H1 (cell line): ENCODE measurements around the gene LFNG. TPM values are rescaled to one million over a fixed set of nuclear protein-coding genes. Genes with fewer than 3 reads are reported as not detected.

Experiments
- CTCF ChIA-PET: fragments of 300-600 bp; sonication (Branson Sonifier 250); formaldehyde crosslinking; loops from one replicate; lab custom pipeline; 2021; ENCODE audit not compliant: partially characterized antibody; lab: Charles Lee
- POLR2A ChIA-PET: fragments of 300-600 bp; sonication (Branson Sonifier 250); formaldehyde crosslinking; loops from one replicate; lab custom pipeline; 2021; ENCODE audit warnings: inconsistent platforms; ENCODE audit not compliant: partially characterized antibody; lab: Charles Lee
- DNase-seq, 2 experiments: peaks; one replicate each; pipeline versions ENCODE4 v3.0.0 to v3.0.0-alpha.2; 2010 to 2022; ENCODE audit warnings: low spot score in 2 of 2, low read depth in 1 of 2, mixed read lengths in 1 of 2
- FAIRE-seq: peaks from 2 replicates; lab custom pipeline; 2011; peaks lifted over from hg19 to GRCh38; lab: Jason Lieb, UNC
- H2AFZ ChIP-seq: 2 replicates; pipeline ENCODE4 v1.8.1; 2012; ENCODE audit warnings: low read length, inconsistent platforms
- H2AK5ac ChIP-seq: 2 replicates; pipeline ENCODE4 v1.6.1; 2013; ENCODE audit warnings: low read depth, low read length
- H2BK120ac ChIP-seq: replicated peaks from 2 replicates; pipeline ENCODE3; 2013; ENCODE audit warnings: low read depth, low read length, inconsistent platforms
- H2BK12ac ChIP-seq: 2 replicates; pipeline ENCODE4 v1.6.1; 2013; ENCODE audit warnings: low read depth, low read length
- H2BK15ac ChIP-seq: 2 replicates; pipeline ENCODE4 v1.6.1; 2013; ENCODE audit warnings: low read length
- H2BK20ac ChIP-seq: 2 replicates; pipeline ENCODE4 v1.6.1; 2013; ENCODE audit warnings: low read length
- H2BK5ac ChIP-seq: 2 replicates; pipeline ENCODE4 v1.6.1; 2013; ENCODE audit warnings: low read depth, low read length
- H3K14ac ChIP-seq: 2 replicates; pipeline ENCODE4 v1.6.1; 2013; ENCODE audit warnings: inconsistent platforms; ENCODE audit not compliant: insufficient read length
- H3K18ac ChIP-seq: 2 replicates; pipeline ENCODE4 v1.6.1; 2013; ENCODE audit warnings: low read length; ENCODE audit errors: extremely low read depth
- H3K23ac ChIP-seq: 2 replicates; pipeline ENCODE4 v1.6.1; 2013; ENCODE audit warnings: inconsistent platforms; ENCODE audit not compliant: insufficient read length
- H3K23me2 ChIP-seq: 2 replicates; pipeline ENCODE4 v1.6.1; 2013; ENCODE audit warnings: low read depth, low read length
- H3K27ac ChIP-seq: 2 replicates; pipeline ENCODE4 v1.6.1; 2011; ENCODE audit warnings: low read depth, low read length, inconsistent platforms
- H3K27me3 ChIP-seq, 4 experiments: replicated peaks in 1 of 4; 1 replicate in 1 of 4; 2 replicates in 3 of 4; pipeline versions ENCODE4 v1.6.1 to v1.8.1; 2011 to 2013; ENCODE audit warnings: low read length in 3 of 4, mild to moderate bottlenecking in 3 of 4, inconsistent platforms in 2 of 4, mixed read lengths in 2 of 4, moderate library complexity in 1 of 4; ENCODE audit not compliant: control insufficient read depth in 3 of 4, insufficient read depth in 3 of 4; ENCODE audit errors: extremely low read depth in 1 of 4
- H3K36me3 ChIP-seq, 4 experiments: 2 replicates each; pipeline versions ENCODE4 v1.6.1 to v1.8.1; 2011 to 2013; ENCODE audit warnings: mild to moderate bottlenecking in 4 of 4, low read length in 3 of 4, moderate library complexity in 2 of 4, control low read depth in 1 of 4, inconsistent platforms in 1 of 4; ENCODE audit not compliant: insufficient read depth in 4 of 4, control insufficient read depth in 2 of 4
- H3K4ac ChIP-seq: replicated peaks from 2 replicates; pipeline ENCODE3; 2013; ENCODE audit warnings: low read length, low read depth, mixed read lengths, inconsistent platforms; ENCODE audit not compliant: insufficient read length
- H3K4me1 ChIP-seq, 4 experiments: replicated peaks in 1 of 4; 1 replicate in 1 of 4; 2 replicates in 3 of 4; pipeline versions ENCODE4 v1.6.1 to v1.8.1; 2011 to 2013; ENCODE audit warnings: low read length in 3 of 4, inconsistent platforms in 2 of 4, mixed read lengths in 1 of 4; ENCODE audit not compliant: insufficient read depth in 4 of 4, control insufficient read depth in 3 of 4
- H3K4me2 ChIP-seq, 2 experiments: 2 replicates each; pipeline versions ENCODE4 v1.6.1 to v1.8.1; 2011 to 2013; ENCODE audit warnings: low read depth in 2 of 2, low read length in 2 of 2, control low read depth in 1 of 2, inconsistent platforms in 1 of 2, mild to moderate bottlenecking in 1 of 2; ENCODE audit not compliant: insufficient read depth in 1 of 2
- H3K4me3 ChIP-seq, 4 experiments: fragments of 200-600, 300-600 bp in 1 of 4; sonication (generic), shearing (Covaris generic), sonication (Bioruptor Twin) in 1 of 4; 2 replicates each; pipeline versions ENCODE4 v1.5.1 to v1.8.1; 2011 to 2016; ENCODE audit warnings: low read length in 4 of 4, low read depth in 3 of 4, control low read depth in 2 of 4, inconsistent platforms in 2 of 4, mild to moderate bottlenecking in 2 of 4, mixed read lengths in 1 of 4, moderate library complexity in 1 of 4; ENCODE audit not compliant: insufficient read depth in 2 of 4; ENCODE audit errors: extremely low read depth in 1 of 4
- H3K56ac ChIP-seq: replicated peaks from 2 replicates; pipeline ENCODE3; 2013; ENCODE audit warnings: low read depth, mild to moderate bottlenecking, mixed read lengths, low read length, inconsistent platforms; ENCODE audit not compliant: insufficient read length
- H3K79me1 ChIP-seq: 2 replicates; pipeline ENCODE4 v1.6.1; 2013; ENCODE audit warnings: low read depth, low read length, control low read depth
- H3K79me2 ChIP-seq, 2 experiments: 2 replicates each; pipeline versions ENCODE4 v1.6.1 to v1.8.1; 2012 to 2013; ENCODE audit warnings: low read length in 2 of 2, mild to moderate bottlenecking in 2 of 2, inconsistent platforms in 1 of 2; ENCODE audit not compliant: insufficient read depth in 2 of 2, control insufficient read depth in 1 of 2
- H3K9ac ChIP-seq, 4 experiments: replicated peaks in 1 of 4; 1 replicate in 1 of 4; 2 replicates in 3 of 4; pipeline versions ENCODE4 v1.6.1 to v1.8.1; 2011 to 2013; ENCODE audit warnings: low read depth in 3 of 4, low read length in 3 of 4, control low read depth in 2 of 4, mild to moderate bottlenecking in 2 of 4, moderate library complexity in 2 of 4, inconsistent platforms in 1 of 4; ENCODE audit errors: extremely low read depth in 1 of 4
- H3K9me3 ChIP-seq, 2 experiments: 2 replicates each; pipeline versions ENCODE4 v1.6.1 to v1.8.1; 2012 to 2013; ENCODE audit warnings: mild to moderate bottlenecking in 2 of 2, moderate library complexity in 2 of 2, control low read depth in 1 of 2, inconsistent platforms in 1 of 2, low read depth in 1 of 2, low read length in 1 of 2, mixed read lengths in 1 of 2; ENCODE audit not compliant: insufficient read depth in 2 of 2
- H4K20me1 ChIP-seq, 2 experiments: replicated peaks in 1 of 2; 2 replicates each; pipeline versions ENCODE3 to v1.8.1; 2011 to 2013; ENCODE audit warnings: inconsistent platforms in 2 of 2, low read length in 2 of 2, mild to moderate bottlenecking in 1 of 2; ENCODE audit not compliant: insufficient read depth in 2 of 2, control insufficient read depth in 1 of 2
- H4K5ac ChIP-seq: 2 replicates; pipeline ENCODE4 v1.6.1; 2013; ENCODE audit warnings: low read length, low read depth, mixed read lengths, inconsistent platforms; ENCODE audit not compliant: insufficient read length
- H4K8ac ChIP-seq: 2 replicates; pipeline ENCODE4 v1.8.0; 2013; ENCODE audit warnings: mild to moderate bottlenecking, moderate library complexity, low read length, inconsistent platforms; ENCODE audit not compliant: insufficient read depth; ENCODE audit errors: extremely low read depth
- H4K91ac ChIP-seq: replicated peaks from 2 replicates; pipeline ENCODE3; 2013; ENCODE audit warnings: low read length, mixed read lengths, inconsistent platforms; ENCODE audit not compliant: insufficient read length
- ASH2L ChIP-seq: fragments of 200-600, 300-600 bp; sonication (generic); IDR thresholded peaks from one replicate; pipeline ENCODE4 v1.7.1; 2017; ENCODE audit warnings: low read length
- BRCA1 ChIP-seq: IDR thresholded peaks from 2 replicates; pipeline ENCODE4 v1.6.1; 2012; ENCODE audit warnings: low read depth, low read length, improper control_type of control experiment
- CTCF ChIP-seq, 3 experiments: IDR thresholded peaks; 1 replicate in 2 of 3; 2 replicates in 1 of 3; pipeline versions ENCODE4 v1.5.1 to v1.6.1; 2011; ENCODE audit warnings: low read length in 3 of 3, mild to moderate bottlenecking in 3 of 3, inconsistent platforms in 2 of 3, low read depth in 1 of 3, moderate library complexity in 1 of 3; ENCODE audit not compliant: insufficient read depth in 1 of 3; ENCODE audit errors: control extremely low read depth in 1 of 3
- EP300 ChIP-seq, 2 experiments: IDR thresholded peaks; 1 replicate in 1 of 2; 2 replicates in 1 of 2; pipeline ENCODE4 v1.6.1; 2011 to 2012; ENCODE audit warnings: low read depth in 2 of 2, low read length in 2 of 2, mild to moderate bottlenecking in 2 of 2, borderline replicate concordance in 1 of 2, inconsistent platforms in 1 of 2, moderate library complexity in 1 of 2
- FOSL1 ChIP-seq: IDR thresholded peaks from 2 replicates; pipeline ENCODE4 v1.6.1; 2011; ENCODE audit warnings: mild to moderate bottlenecking, low read depth, low read length, moderate library complexity; ENCODE audit not compliant: insufficient read depth
- GTF2F1 ChIP-seq: IDR thresholded peaks from 2 replicates; pipeline ENCODE4 v1.6.1; 2012; ENCODE audit warnings: low read depth, low read length, improper control_type of control experiment, borderline replicate concordance
- HDAC2 ChIP-seq, 2 experiments: fragments of 300-600 bp in 1 of 2; sonication (generic) in 1 of 2; IDR thresholded peaks; 2 replicates each; pipeline ENCODE4 v1.6.1; 2011 to 2012; ENCODE audit warnings: low read depth in 2 of 2, low read length in 2 of 2, mild to moderate bottlenecking in 2 of 2, moderate library complexity in 2 of 2, borderline replicate concordance in 1 of 2, inconsistent platforms in 1 of 2
- HDAC6 ChIP-seq: IDR thresholded peaks from one replicate; pipeline ENCODE4 v1.7.1; 2012; ENCODE audit warnings: low read depth, mild to moderate bottlenecking, inconsistent platforms, low read length, moderate library complexity
- NANOG ChIP-seq: IDR thresholded peaks from 2 replicates; pipeline ENCODE4 v1.6.1; 2011; ENCODE audit warnings: low read length, low read depth, mild to moderate bottlenecking, inconsistent platforms; ENCODE audit not compliant: insufficient read depth, poor library complexity, severe bottlenecking
- RFX5 ChIP-seq: IDR thresholded peaks from 2 replicates; pipeline ENCODE4 v1.6.1; 2011; ENCODE audit warnings: low read depth, low read length, improper control_type of control experiment, borderline replicate concordance
- TBP ChIP-seq: IDR thresholded peaks from 2 replicates; pipeline ENCODE4 v1.6.1; 2011; ENCODE audit warnings: low read depth, low read length, improper control_type of control experiment
- WGBS, 2 experiments: shearing (Covaris generic) in 1 of 2; methylation state at CpG; one replicate each; pipeline versions ENCODE4 v1.1.6 to v1.1.7; 2013 to 2015; ENCODE audit warnings: low lambda C conversion rate in 2 of 2, mixed read lengths in 2 of 2, inconsistent platforms in 1 of 2, low coverage in 1 of 2, missing lambda C conversion rate in 1 of 2; ENCODE audit not compliant: insufficient replicate concordance in 2 of 2, insufficient coverage in 1 of 2, insufficient read length in 1 of 2; ENCODE audit errors: extremely low coverage in 1 of 2, missing lambda C conversion rate in 1 of 2; 5-methylcytosine and 5-hydroxymethylcytosine counted together
- polyA plus RNA-seq, 7 experiments: library from polyadenylated mRNA; depleted of rRNA in 3 of 7; stranded (reverse) in 5 of 7; unstranded in 2 of 7; fragments of >200 nt in 5 of 7; fragments of 200-250 nt in 2 of 7; gene quantifications; 1 replicate in 5 of 7; 2 replicates in 1 of 7; 4 replicates in 1 of 7; pipeline versions ENCODE4 v1.2.1 to v1.2.3, GENCODE V29; 2011 to 2013; ENCODE audit warnings: missing spikeins in 2 of 7, mixed read lengths in 2 of 7
- total RNA-seq: library from RNA; stranded (reverse); fragmentation: NEBNext Ultra II Directional; extraction: Animal tissue kit (Norgen Biotek cat#: 25700); gene quantifications from 2 replicates; pipeline ENCODE4 v1.2.1, GENCODE V29; 2021

The LFNG gene
- total and polyA plus RNA-seq, 2 of the 8 experiments (the other 6 are each of a cell fraction or from before 2014, with no cell fraction given): 31.6 to 35.6 TPM

DNA sequence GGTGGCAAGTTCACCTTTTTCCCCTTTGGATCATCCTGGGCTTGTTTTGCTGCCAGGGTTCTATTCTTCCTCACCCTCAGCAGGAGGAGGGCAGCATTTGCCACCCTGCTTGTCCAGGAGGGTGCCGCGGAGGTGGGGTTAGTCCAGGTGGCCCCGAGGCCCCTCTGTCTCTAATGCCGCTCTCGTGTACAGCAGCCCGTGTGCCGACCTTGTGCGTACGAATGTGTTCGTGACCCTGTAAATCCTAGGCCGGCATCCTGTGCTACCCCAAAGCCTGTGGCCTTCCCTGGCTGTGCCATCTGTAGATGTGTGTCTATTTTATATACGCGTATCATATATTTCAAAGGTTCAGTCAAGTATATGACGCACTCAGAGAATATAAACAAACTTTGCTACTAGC is 49.8 kb downstream of the LFNG start:
- H3K23ac ChIP-seq: no peak overlapping the region
- no peaks in the 10 kb centered on the region for H3K27me3 ChIP-seq
- H3K4me1 ChIP-seq: peaks cover 0 to 6% (median 2%) of the 10 kb centered on the region in 4 experiments; a peak in 4 of 7 replicates
- no peak overlapping the region for H3K4me2 ChIP-seq
- no peak overlapping the region for H2BK5ac ChIP-seq
- no peak overlapping the region for H2AK5ac ChIP-seq
- no peak overlapping the region for H3K14ac ChIP-seq
- ChIA-PET CTCF (interaction anchor here (0.8 to 1.9 kb wide), 2 partner anchors 10 to 141 kb away, joined by 3 to 5 read pairs; no protein-coding TSS in a partner anchor), POLR2A (no interaction called here)
- H4K20me1 ChIP-seq: peaks cover 0 to 4% of the 10 kb centered on the region in 2 experiments
- whole genome bisulfite sequencing, 2 experiments: 96% methylated on average over 14 of the region's 14 CpGs; no CpG with 5 or more reads in 1 of the 2 experiments
- FAIRE-seq: no peak
- H2BK20ac ChIP-seq: no peak overlapping the region
- H3K23me2 ChIP-seq: no peaks in the 10 kb centered on the region; the same call in 1 of the 2 replicates
- no peak overlapping the region for H4K91ac ChIP-seq
- no peak overlapping the region for H3K27ac ChIP-seq
- H2BK12ac ChIP-seq: no peak overlapping the region
- H3K36me3 ChIP-seq: no peaks in the 10 kb centered on the region
- H3K18ac ChIP-seq: no peak overlapping the region
- H3K9me3 ChIP-seq: no peaks in the 10 kb centered on the region
- no peak for DNase-seq
- peaks cover 4% of the 10 kb centered on the region for H3K79me1 ChIP-seq
- H3K4ac ChIP-seq: no peak overlapping the region
- no peak overlapping the region for H2AFZ ChIP-seq
- no peak overlapping the region for H4K8ac ChIP-seq
- H3K4me3 ChIP-seq: no peak overlapping the region
- H3K9ac ChIP-seq: no peak overlapping the region
- H2BK15ac ChIP-seq: no peak overlapping the region
- no peak overlapping the region for H4K5ac ChIP-seq
- no peaks in the 10 kb centered on the region for H3K79me2 ChIP-seq
- H3K56ac ChIP-seq: no peak overlapping the region
- H2BK120ac ChIP-seq: no peak overlapping the region
- TF ChIP-seq HDAC6: no peak
- no peak for TF ChIP-seq HDAC2 (IDR thresholded peaks at IDR 0.05; ENCODE audit: borderline replicate concordance in 1 of 2, low read depth in 2 of 2, low read length in 2 of 2)
- TF ChIP-seq GTF2F1: no peak
- TF ChIP-seq EP300 (IDR thresholded peaks at IDR 0.05; ENCODE audit: borderline replicate concordance in 1 of 2, low read depth in 2 of 2, low read length in 2 of 2): no peak
- no peak for TF ChIP-seq NANOG
- TF ChIP-seq CTCF (IDR thresholded peaks at IDR 0.05; ENCODE audit: control extremely low read depth in 1 of 3, insufficient read depth in 1 of 3, low read depth in 1 of 3, low read length in 3 of 3): no peak
- TF ChIP-seq BRCA1: no peak
- no peak for TF ChIP-seq TBP
- no peak for TF ChIP-seq ASH2L
- TF ChIP-seq FOSL1: no peak
- TF ChIP-seq RFX5: no peak
